Measurements from ENCODE around the gene SEMA6D.

Gene SEMA6D

DNA sequence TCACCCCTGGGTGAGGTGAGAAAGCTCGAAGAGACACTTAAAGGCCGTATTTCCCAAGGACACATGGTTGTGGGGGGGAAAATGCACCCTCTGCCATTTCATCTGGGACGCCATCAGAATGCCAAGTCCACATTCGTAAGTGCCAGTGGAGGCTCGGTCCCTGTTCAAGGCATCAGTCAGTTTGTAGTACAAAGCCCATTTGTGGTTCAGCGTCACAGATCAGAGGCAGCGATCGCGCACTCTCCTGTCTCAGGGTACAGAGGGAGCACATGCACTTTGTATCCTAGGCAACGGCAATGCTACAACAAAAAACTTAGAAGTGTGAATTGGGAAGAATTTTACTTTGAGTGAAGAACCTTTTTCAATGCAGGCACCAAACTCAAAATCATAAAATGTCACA is 27.2 kb downstream of the SEMA6D start:
- Histone ChIP-seq H3K9me2 (replicated peaks; ENCODE audit: insufficient read depth, low read length) (no peaks in the 10 kb centered on the region), H2AFZ (ENCODE audit: low read length) (no peak overlapping the region), H3F3A (ENCODE audit: insufficient read depth, low read length) (no peaks in the 10 kb centered on the region), H3K36me3 (replicated peaks; ENCODE audit: insufficient read depth, low read length) (no peaks in the 10 kb centered on the region), H3K79me2 (ENCODE audit: low read length) (no peaks in the 10 kb centered on the region), H3K4me1 (ENCODE audit: low read length) (no peaks in the 10 kb centered on the region), H3K9ac (ENCODE audit: low read length) (no peak overlapping the region), H3K4me3 (ENCODE audit: low read length) (no peak overlapping the region), H3K9me3 (replicated peaks; ENCODE audit: insufficient read depth, low read length) (no peaks in the 10 kb centered on the region), H4K20me1 (ENCODE audit: insufficient read depth, low read length) (no peaks in the 10 kb centered on the region), H3K27ac (ENCODE audit: low read length) (no peak overlapping the region), H3K27me3 (replicated peaks; ENCODE audit: insufficient read depth, low read length) (no peaks in the 10 kb centered on the region), H3K4me2 (ENCODE audit: low read depth, low read length) (no peak overlapping the region)
- no peak for DNase-seq
- TF ChIP-seq, protein P1, sequence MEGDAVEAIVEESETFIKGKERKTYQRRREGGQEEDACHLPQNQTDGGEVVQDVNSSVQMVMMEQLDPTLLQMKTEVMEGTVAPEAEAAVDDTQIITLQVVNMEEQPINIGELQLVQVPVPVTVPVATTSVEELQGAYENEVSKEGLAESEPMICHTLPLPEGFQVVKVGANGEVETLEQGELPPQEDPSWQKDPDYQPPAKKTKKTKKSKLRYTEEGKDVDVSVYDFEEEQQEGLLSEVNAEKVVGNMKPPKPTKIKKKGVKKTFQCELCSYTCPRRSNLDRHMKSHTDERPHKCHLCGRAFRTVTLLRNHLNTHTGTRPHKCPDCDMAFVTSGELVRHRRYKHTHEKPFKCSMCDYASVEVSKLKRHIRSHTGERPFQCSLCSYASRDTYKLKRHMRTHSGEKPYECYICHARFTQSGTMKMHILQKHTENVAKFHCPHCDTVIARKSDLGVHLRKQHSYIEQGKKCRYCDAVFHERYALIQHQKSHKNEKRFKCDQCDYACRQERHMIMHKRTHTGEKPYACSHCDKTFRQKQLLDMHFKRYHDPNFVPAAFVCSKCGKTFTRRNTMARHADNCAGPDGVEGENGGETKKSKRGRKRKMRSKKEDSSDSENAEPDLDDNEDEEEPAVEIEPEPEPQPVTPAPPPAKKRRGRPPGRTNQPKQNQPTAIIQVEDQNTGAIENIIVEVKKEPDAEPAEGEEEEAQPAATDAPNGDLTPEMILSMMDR (IDR thresholded peaks at IDR 0.05; ENCODE audit: low read length), result no peak
- TF ChIP-seq EZH2 (optimal IDR thresholded peaks at IDR 0.05; ENCODE audit: low read depth, low read length) (no peak), EZH2phosphoT487 (IDR thresholded peaks at IDR 0.05; ENCODE audit: low read length) (no peak)

DNA sequence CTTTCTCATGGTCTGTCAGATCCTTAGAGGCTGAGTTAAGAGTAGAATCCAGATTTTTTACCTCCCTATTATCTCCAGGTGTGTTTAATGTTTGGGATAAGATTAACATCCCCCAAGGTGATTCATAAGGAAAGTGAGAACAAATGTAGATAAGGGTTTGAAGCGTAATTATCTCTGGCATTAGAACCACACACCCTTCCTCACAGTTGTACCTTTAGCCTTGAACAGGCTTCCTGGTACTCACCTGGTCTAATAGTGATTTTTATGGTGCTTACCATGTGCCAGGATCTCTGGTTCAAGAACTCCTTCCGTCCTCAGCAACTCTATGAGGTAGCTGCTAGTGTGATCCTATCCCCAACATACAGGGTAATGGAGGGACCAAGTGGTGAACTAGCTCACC is 27.7 kb downstream of the SEMA6D start:
- TF ChIP-seq EZH2 (optimal IDR thresholded peaks at IDR 0.05; ENCODE audit: low read depth, low read length) (no peak), EZH2phosphoT487 (IDR thresholded peaks at IDR 0.05; ENCODE audit: low read length) (no peak)
- TF ChIP-seq, protein P1 (IDR thresholded peaks at IDR 0.05; ENCODE audit: low read length), result no peak
- Histone ChIP-seq H3F3A (ENCODE audit: insufficient read depth, low read length) (no peaks in the 10 kb centered on the region), H3K9ac (ENCODE audit: low read length) (no peak overlapping the region), H3K4me1 (ENCODE audit: low read length) (no peaks in the 10 kb centered on the region), H3K27me3 (replicated peaks; ENCODE audit: insufficient read depth, low read length) (no peaks in the 10 kb centered on the region), H3K36me3 (replicated peaks; ENCODE audit: insufficient read depth, low read length) (no peaks in the 10 kb centered on the region), H3K4me3 (ENCODE audit: low read length) (no peak overlapping the region), H4K20me1 (ENCODE audit: insufficient read depth, low read length) (no peaks in the 10 kb centered on the region), H3K9me3 (replicated peaks; ENCODE audit: insufficient read depth, low read length) (no peaks in the 10 kb centered on the region), H3K9me2 (replicated peaks; ENCODE audit: insufficient read depth, low read length) (no peaks in the 10 kb centered on the region), H2AFZ (ENCODE audit: low read length) (no peak overlapping the region), H3K27ac (ENCODE audit: low read length) (no peak overlapping the region), H3K4me2 (ENCODE audit: low read depth, low read length) (no peak overlapping the region), H3K79me2 (ENCODE audit: low read length) (no peaks in the 10 kb centered on the region)
- DNase-seq, result no peak

DNA sequence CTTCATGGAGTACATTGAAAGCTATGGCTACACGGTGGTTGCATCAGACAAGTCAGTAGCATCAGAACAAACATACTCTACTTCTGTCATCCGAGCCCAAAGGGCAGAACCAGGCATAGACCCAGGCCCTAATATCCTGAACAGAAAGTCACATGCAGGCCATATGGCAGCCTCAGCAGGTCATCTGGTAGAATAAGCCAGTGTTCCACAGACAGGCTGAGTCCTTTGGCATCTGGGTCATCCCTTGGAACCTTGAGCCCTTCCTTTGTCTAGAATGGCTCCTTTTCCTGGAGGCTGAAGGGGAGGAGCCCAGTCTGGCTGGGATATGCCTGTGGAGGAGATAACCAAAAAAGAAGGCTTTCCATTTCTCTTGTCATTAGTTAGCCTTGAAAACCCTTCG is 29.2 kb downstream of the SEMA6D start:
- Histone ChIP-seq H3K27me3 (replicated peaks; ENCODE audit: insufficient read depth, low read length) (no peaks in the 10 kb centered on the region), H2AFZ (ENCODE audit: low read length) (no peak overlapping the region), H3K79me2 (ENCODE audit: low read length) (no peaks in the 10 kb centered on the region), H3K9ac (ENCODE audit: low read length) (no peak overlapping the region), H3K9me3 (replicated peaks; ENCODE audit: insufficient read depth, low read length) (no peaks in the 10 kb centered on the region), H3F3A (ENCODE audit: insufficient read depth, low read length) (no peaks in the 10 kb centered on the region), H3K4me1 (ENCODE audit: low read length) (0 out of 2 replicates have a peak, but pooled peaks cover 6% of the 10 kb centered on the region), H4K20me1 (ENCODE audit: insufficient read depth, low read length) (no peaks in the 10 kb centered on the region), H3K4me3 (ENCODE audit: low read length) (no peak overlapping the region), H3K9me2 (replicated peaks; ENCODE audit: insufficient read depth, low read length) (no peaks in the 10 kb centered on the region), H3K4me2 (ENCODE audit: low read depth, low read length) (no peak overlapping the region), H3K27ac (ENCODE audit: low read length) (no peak overlapping the region), H3K36me3 (replicated peaks; ENCODE audit: insufficient read depth, low read length) (no peaks in the 10 kb centered on the region)
- DNase-seq, result no peak
- TF ChIP-seq, protein P1 (IDR thresholded peaks at IDR 0.05; ENCODE audit: low read length), result no peak
- no peak for TF ChIP-seq EZH2phosphoT487 (IDR thresholded peaks at IDR 0.05; ENCODE audit: low read length)

Measured in MM.1S (cell line).